Measurements from ENCODE around the gene TRAPPC11. TPM values are rescaled to one million over a fixed set of nuclear protein-coding genes. Genes with fewer than 3 reads are reported as not detected.

TRAPPC11 gene
- total and polyA plus RNA-seq, 2 of the 13 experiments (the other 11 are each of a cell fraction or from before 2014, with no cell fraction given) = 18.0 to 23.2 TPM

- BruUV-seq (replicated peaks) = no TSS peak
- no peaks in the 10 kb centered on the region for H3K27me3 ChIP-seq (ENCODE audit: control insufficient read depth in 1 of 2, insufficient read depth in 2 of 2, low read length in 2 of 2)
- no peaks in the 10 kb centered on the region for H3K79me2 ChIP-seq (ENCODE audit: insufficient read depth, low read length)
- H3K4me1 ChIP-seq (ENCODE audit: insufficient read depth, low read length) = peaks cover 7% of the 10 kb centered on the region; the same call in 1 of the 2 replicates
- H3K4me2 ChIP-seq (ENCODE audit: low read depth, low read length) = no peak overlapping the region
- 54% methylated on average over 3 of the region's 3 CpGs for WGBS (ENCODE audit: low lambda C conversion rate)
- H3K36me3 ChIP-seq (replicated peaks in 1 of 2; ENCODE audit: control insufficient read depth in 1 of 2, insufficient read depth in 2 of 2, low read length in 2 of 2) = 0 out of 5 replicates have a peak, but pooled peaks cover 0 to 2% of the 10 kb centered on the region in 2 experiments
- no peak overlapping the region for H3K4me3 ChIP-seq (replicated peaks in 1 of 3; ENCODE audit: insufficient read depth in 1 of 3, low read depth in 2 of 3, low read length in 3 of 3)
- H4K20me1 ChIP-seq (ENCODE audit: insufficient read depth, low read length) = no peaks in the 10 kb centered on the region
- no peak overlapping the region for H3K9ac ChIP-seq (ENCODE audit: insufficient read depth, low read depth, low read length)
- DNase-seq (ENCODE audit: low spot score) (no peak), ATAC-seq (no peak), FAIRE-seq (no peak)
- H2AFZ ChIP-seq (ENCODE audit: low read length) = no peak overlapping the region
- in situ Hi-C loops (cut with HindIII; ENCODE audit: extremely low pct_ligation_motif_present, low pct_unique_long_range_greater_than_20kb) (no loop called here), intact Hi-C loops (cut with micrococcal nuclease; ENCODE audit: unreplicated experiment) (no loop called here)
- CTCF ChIA-PET (ENCODE audit: low intra/inter-chr PET ratio, low total read pairs) = no interaction called here
- no peak overlapping the region for H3K27ac ChIP-seq (ENCODE audit: extremely low read length, insufficient read depth, low read length)
- TF ChIP-seq, protein P1, sequence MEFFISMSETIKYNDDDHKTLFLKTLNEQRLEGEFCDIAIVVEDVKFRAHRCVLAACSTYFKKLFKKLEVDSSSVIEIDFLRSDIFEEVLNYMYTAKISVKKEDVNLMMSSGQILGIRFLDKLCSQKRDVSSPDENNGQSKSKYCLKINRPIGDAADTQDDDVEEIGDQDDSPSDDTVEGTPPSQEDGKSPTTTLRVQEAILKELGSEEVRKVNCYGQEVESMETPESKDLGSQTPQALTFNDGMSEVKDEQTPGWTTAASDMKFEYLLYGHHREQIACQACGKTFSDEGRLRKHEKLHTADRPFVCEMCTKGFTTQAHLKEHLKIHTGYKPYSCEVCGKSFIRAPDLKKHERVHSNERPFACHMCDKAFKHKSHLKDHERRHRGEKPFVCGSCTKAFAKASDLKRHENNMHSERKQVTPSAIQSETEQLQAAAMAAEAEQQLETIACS (CRISPR knock-in tag; IDR thresholded peaks at IDR 0.05) = no peak
- TF ChIP-seq ZFX (CRISPR knock-in tag; IDR thresholded peaks at IDR 0.05; ENCODE audit: low read depth) = no peak
- TF ChIP-seq, protein P2, sequence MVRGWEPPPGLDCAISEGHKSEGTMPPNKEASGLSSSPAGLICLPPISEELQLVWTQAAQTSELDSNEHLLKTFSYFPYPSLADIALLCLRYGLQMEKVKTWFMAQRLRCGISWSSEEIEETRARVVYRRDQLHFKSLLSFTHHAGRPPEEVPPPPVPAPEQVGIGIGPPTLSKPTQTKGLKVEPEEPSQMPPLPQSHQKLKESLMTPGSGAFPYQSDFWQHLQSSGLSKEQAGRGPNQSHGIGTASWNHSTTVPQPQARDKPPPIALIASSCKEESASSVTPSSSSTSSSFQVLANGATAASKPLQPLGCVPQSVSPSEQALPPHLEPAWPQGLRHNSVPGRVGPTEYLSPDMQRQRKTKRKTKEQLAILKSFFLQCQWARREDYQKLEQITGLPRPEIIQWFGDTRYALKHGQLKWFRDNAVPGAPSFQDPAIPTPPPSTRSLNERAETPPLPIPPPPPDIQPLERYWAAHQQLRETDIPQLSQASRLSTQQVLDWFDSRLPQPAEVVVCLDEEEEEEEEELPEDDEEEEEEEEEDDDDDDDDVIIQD (CRISPR knock-in tag; IDR thresholded peaks at IDR 0.05; ENCODE audit: low read depth) = no peak
- no peak for TF ChIP-seq XBP1 (CRISPR knock-in tag; IDR thresholded peaks at IDR 0.05)
- TF ChIP-seq ZSCAN25 (CRISPR knock-in tag; IDR thresholded peaks at IDR 0.05) = no peak
- POLR2A ChIA-PET = no interaction called here
- H3K9me3 ChIP-seq (ENCODE audit: low read length) = no peaks in the 10 kb centered on the region
These were observed 21.6 kb upstream of the TRAPPC11 start for GRCh38 chr4:183637461-183637860.

GRCh38 chr4:183638436-183638835, 20.7 kb upstream of the TRAPPC11 start:
- Histone ChIP-seq H2AFZ (ENCODE audit: low read length) (no peak overlapping the region), H4K20me1 (ENCODE audit: insufficient read depth, low read length) (no peaks in the 10 kb centered on the region), H3K9ac (ENCODE audit: insufficient read depth, low read depth, low read length) (no peak overlapping the region), H3K27me3 (ENCODE audit: control insufficient read depth in 1 of 2, insufficient read depth in 2 of 2, low read length in 2 of 2) (no peaks in the 10 kb centered on the region), H3K4me1 (ENCODE audit: insufficient read depth, low read length) (no peaks in the 10 kb centered on the region), H3K27ac (ENCODE audit: extremely low read length, insufficient read depth, low read length) (no peak overlapping the region), H3K9me3 (ENCODE audit: low read length) (no peaks in the 10 kb centered on the region), H3K79me2 (ENCODE audit: insufficient read depth, low read length) (no peaks in the 10 kb centered on the region), H3K4me2 (ENCODE audit: low read depth, low read length) (no peak overlapping the region), H3K4me3 (replicated peaks in 1 of 3; ENCODE audit: insufficient read depth in 1 of 3, low read depth in 2 of 3, low read length in 3 of 3) (no peak overlapping the region), H3K36me3 (replicated peaks in 1 of 2; ENCODE audit: control insufficient read depth in 1 of 2, insufficient read depth in 2 of 2, low read length in 2 of 2) (0 out of 5 replicates have a peak, but pooled peaks cover 0 to 4% of the 10 kb centered on the region in 2 experiments)
- ATAC-seq (no peak), FAIRE-seq (no peak), DNase-seq (ENCODE audit: low spot score) (no peak)
- 92% methylated on average over 5 of the region's 5 CpGs for WGBS (ENCODE audit: low lambda C conversion rate)
- no TSS peak for BruUV-seq (replicated peaks)
- intact Hi-C loops (cut with micrococcal nuclease; ENCODE audit: unreplicated experiment) = no loop called here
- CTCF ChIA-PET (ENCODE audit: low intra/inter-chr PET ratio, low total read pairs) = no interaction called here
- POLR2A ChIA-PET = no interaction called here
- in situ Hi-C loops (cut with HindIII; ENCODE audit: extremely low pct_ligation_motif_present, low pct_unique_long_range_greater_than_20kb) = no loop called here
- TF ChIP-seq ZNF557 (CRISPR knock-in tag; IDR thresholded peaks at IDR 0.05) = no peak
- TF ChIP-seq ATM (IDR thresholded peaks at IDR 0.05; ENCODE audit: borderline replicate concordance) = no peak
- TF ChIP-seq ZNF775 (CRISPR knock-in tag; IDR thresholded peaks at IDR 0.05; ENCODE audit: borderline replicate concordance) = no peak
- TF ChIP-seq, protein P3, sequence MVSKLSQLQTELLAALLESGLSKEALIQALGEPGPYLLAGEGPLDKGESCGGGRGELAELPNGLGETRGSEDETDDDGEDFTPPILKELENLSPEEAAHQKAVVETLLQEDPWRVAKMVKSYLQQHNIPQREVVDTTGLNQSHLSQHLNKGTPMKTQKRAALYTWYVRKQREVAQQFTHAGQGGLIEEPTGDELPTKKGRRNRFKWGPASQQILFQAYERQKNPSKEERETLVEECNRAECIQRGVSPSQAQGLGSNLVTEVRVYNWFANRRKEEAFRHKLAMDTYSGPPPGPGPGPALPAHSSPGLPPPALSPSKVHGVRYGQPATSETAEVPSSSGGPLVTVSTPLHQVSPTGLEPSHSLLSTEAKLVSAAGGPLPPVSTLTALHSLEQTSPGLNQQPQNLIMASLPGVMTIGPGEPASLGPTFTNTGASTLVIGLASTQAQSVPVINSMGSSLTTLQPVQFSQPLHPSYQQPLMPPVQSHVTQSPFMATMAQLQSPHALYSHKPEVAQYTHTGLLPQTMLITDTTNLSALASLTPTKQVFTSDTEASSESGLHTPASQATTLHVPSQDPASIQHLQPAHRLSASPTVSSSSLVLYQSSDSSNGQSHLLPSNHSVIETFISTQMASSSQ (IDR thresholded peaks at IDR 0.05; ENCODE audit: low read depth) = no peak
- TF ChIP-seq, protein P3 (CRISPR knock-in tag; IDR thresholded peaks at IDR 0.05; ENCODE audit: borderline replicate concordance) = no peak
